Right atrium auricular region (tissue), 2 donors: ENCODE measurements around the gene DDI2. TPM values are rescaled to one million over a fixed set of nuclear protein-coding genes. Genes with fewer than 3 reads are reported as not detected.

Experiments
- DNase-seq: peaks from one replicate; pipeline ENCODE4 v3.0.0-alpha.2; 2019; ENCODE audit warnings: low spot score
- H3K27ac ChIP-seq, 2 donors: fragments of 200-600 bp; sonication (generic); 1 replicate in 1 of 2; 2 replicates in 1 of 2; pipeline ENCODE4 v1.5.1; 2016 to 2019
- H3K27me3 ChIP-seq, 2 donors: fragments of 200-600 bp; sonication (generic); one replicate each; pipeline versions ENCODE4 v1.5.1 to v1.6.0; 2017 to 2019
- H3K36me3 ChIP-seq: fragments of 200-600 bp; sonication (generic); one replicate; pipeline ENCODE4 v1.5.1; 2016
- H3K4me1 ChIP-seq, 2 donors: fragments of 200-600 bp; sonication (generic); one replicate each; pipeline versions ENCODE4 v1.5.1 to v1.6.0; 2017 to 2019
- H3K4me3 ChIP-seq, 2 donors: fragments of 200-600 bp; sonication (generic); 1 replicate in 1 of 2; 2 replicates in 1 of 2; pipeline ENCODE4 v1.5.1; 2017 to 2019; ENCODE audit warnings: mild to moderate bottlenecking in 1 of 2, moderate library complexity in 1 of 2
- H3K9me3 ChIP-seq, 2 donors: fragments of 200-600 bp; sonication (generic); one replicate each; pipeline ENCODE4 v1.5.1; 2019
- CTCF ChIP-seq, 2 donors: fragments of 200-600 bp; sonication (generic); IDR thresholded peaks; one replicate each; pipeline ENCODE4 v1.5.1; 2019; ENCODE audit warnings: antibody characterized with exemption in 2 of 2
- total RNA-seq, 2 donors: library from RNA; depleted of rRNA; stranded (reverse); fragments of >200 nt; gene quantifications; one replicate each; pipeline ENCODE4 v1.1.0, GENCODE V29; 2016

DDI2 gene
- total RNA-seq, 2 donors from 2014 or later, result 16.5 to 24.7 TPM

DNA sequence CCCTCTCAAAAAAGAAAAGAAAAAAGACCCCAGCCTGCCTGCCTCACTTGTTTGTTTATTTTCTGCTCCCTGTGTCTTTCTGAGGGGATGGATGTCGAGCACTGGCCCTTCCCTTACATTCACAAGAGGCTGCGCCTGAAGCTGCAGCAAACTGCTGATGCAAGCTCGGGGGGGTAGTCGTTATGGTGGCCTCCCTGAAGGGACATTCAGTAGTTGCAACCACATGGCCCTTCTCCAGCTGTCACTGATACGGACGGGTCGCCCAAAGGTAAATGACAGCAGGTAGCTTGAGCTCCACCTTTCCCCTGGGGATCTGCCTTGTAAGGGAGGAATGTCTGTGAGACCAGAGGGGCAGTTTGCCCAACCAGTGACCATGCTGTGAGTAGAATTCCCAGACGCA is 84.5 kb downstream of the DDI2 start:
- no peaks in the 10 kb centered on the region for H3K27me3 ChIP-seq
- H3K27ac ChIP-seq, result peak overlapping the region in 1 of 2 donors; percentile 80
- H3K36me3 ChIP-seq, result peaks cover 2% of the 10 kb centered on the region
- TF ChIP-seq CTCF (IDR thresholded peaks at IDR 0.05), result no peak
- H3K4me3 ChIP-seq, result no peak overlapping the region
- DNase-seq, result no peak
- H3K9me3 ChIP-seq, result no peaks in the 10 kb centered on the region
- H3K4me1 ChIP-seq, result peaks cover 0 to 77% of the 10 kb centered on the region in 2 donors

DNA sequence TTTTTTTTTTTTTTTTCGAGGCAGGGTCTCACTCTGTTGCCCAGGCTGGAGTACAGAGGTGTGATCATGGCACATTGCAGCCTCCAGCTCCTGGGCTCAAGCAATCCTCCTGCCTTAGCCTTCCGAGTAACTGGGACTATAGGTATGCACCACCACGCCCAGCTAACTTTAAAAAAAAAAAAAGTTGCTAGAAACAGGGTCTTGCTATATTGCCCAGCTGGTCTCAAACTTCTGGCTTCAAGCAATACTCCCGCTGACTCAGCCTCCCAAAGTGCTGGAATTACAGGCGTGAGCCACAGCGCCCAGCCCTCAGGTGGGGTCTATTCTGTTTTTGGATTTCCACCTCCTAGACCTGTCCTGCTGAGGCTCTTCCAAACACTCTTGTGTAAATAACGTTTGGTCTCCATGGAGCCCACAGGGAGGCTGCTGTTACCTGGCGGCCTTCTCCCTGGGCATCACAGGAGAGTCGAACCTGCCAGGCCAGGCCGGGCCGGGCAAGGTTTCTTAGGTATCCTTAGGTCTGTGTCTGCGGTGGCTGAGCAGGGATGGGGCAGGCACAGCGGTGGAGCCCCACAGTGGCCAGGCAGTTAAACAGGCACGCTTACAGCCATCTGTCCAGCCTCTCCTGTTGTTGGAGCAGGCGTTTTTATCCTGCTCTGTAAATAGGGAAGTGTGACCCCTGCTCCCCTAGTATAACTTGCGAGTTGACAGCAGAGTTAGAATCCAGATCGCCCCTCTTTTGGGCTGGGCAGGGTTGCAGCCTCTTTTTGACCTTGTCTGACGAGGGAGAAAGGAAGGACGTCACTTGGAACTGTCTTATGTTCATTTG is 85.7 kb downstream of the DDI2 start:
- H3K27me3 ChIP-seq, result no peaks in the 10 kb centered on the region
- peak overlapping the region in 1 of 2 donors; percentile 1 for H3K4me3 ChIP-seq
- DNase-seq, result no peak
- H3K36me3 ChIP-seq, result no peaks in the 10 kb centered on the region
- TF ChIP-seq CTCF (IDR thresholded peaks at IDR 0.05), result peak in 1 of 2 donors; percentile 44
- H3K9me3 ChIP-seq, result no peaks in the 10 kb centered on the region
- H3K27ac ChIP-seq, result peak overlapping the region; percentile 80 to 88
- peaks cover 0 to 76% of the 10 kb centered on the region in 2 donors for H3K4me1 ChIP-seq

DNA sequence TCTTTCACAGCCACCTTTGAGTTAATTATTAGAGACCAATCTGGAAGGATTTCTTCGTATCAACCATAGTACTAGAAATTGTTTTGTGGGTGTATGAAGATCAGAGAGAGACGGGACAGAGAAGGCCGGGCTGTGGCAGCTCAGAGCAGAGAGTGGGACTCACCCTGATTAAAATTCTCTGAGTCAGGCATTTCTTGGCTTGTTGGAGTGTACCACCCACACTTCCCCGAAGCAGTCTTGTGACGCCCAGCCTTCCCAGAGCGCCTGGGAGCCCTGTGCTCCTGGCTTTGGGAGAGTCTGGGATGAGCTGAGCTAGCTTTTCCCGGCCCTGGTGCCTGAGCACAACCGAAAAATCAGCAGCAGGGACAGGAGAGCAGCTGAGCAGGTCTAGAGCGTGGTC is 86.3 kb downstream of the DDI2 start:
- H3K4me1 ChIP-seq, result peaks cover 0 to 75% of the 10 kb centered on the region in 2 donors
- DNase-seq, result peak; percentile 86
- no peak for TF ChIP-seq CTCF (IDR thresholded peaks at IDR 0.05)
- H3K36me3 ChIP-seq, result no peaks in the 10 kb centered on the region
- H3K9me3 ChIP-seq, result no peaks in the 10 kb centered on the region
- H3K27ac ChIP-seq, result peak overlapping the region; percentile 80 to 88
- H3K27me3 ChIP-seq, result no peaks in the 10 kb centered on the region
- peak overlapping the region in 1 of 2 donors; percentile 1 for H3K4me3 ChIP-seq

GRCh38 chr1:15704526-15705183 is 87.4 kb downstream of the DDI2 start:
- Histone ChIP-seq H3K36me3 (no peaks in the 10 kb centered on the region), H3K4me3 (no peak overlapping the region), H3K9me3 (no peaks in the 10 kb centered on the region), H3K27ac (peak overlapping the region; percentile 80 to 88), H3K27me3 (no peaks in the 10 kb centered on the region), H3K4me1 (peaks cover 0 to 82% of the 10 kb centered on the region in 2 donors)
- TF ChIP-seq CTCF (IDR thresholded peaks at IDR 0.05), result no peak
- no peak for DNase-seq

GRCh38 chr1:15705184-15705566 is 87.9 kb downstream of the DDI2 start:
- peak overlapping the region; percentile 80 to 88 for H3K27ac ChIP-seq
- DNase-seq, result no peak

More at GRCh38 chr1:15705184-15705566, 87.9 kb downstream of the DDI2 start:
- Histone ChIP-seq H3K4me1 (peaks cover 0 to 78% of the 10 kb centered on the region in 2 donors), H3K4me3 (no peak overlapping the region), H3K36me3 (no peaks in the 10 kb centered on the region), H3K27me3 (no peaks in the 10 kb centered on the region), H3K9me3 (no peaks in the 10 kb centered on the region)
- no peak for TF ChIP-seq CTCF (IDR thresholded peaks at IDR 0.05)
